Measurements from ENCODE around the gene S100A9. TPM values are rescaled to one million over a fixed set of nuclear protein-coding genes. Genes with fewer than 3 reads are reported as not detected.
"Not testable (repeated sequence)": the region's sequence is repeated elsewhere in the genome, so short reads cannot be mapped to it uniquely, and the experiment has no call there.

Gene S100A9
- total RNA-seq, 1 experiment from 2014 or later: 0.33 TPM

DNA sequence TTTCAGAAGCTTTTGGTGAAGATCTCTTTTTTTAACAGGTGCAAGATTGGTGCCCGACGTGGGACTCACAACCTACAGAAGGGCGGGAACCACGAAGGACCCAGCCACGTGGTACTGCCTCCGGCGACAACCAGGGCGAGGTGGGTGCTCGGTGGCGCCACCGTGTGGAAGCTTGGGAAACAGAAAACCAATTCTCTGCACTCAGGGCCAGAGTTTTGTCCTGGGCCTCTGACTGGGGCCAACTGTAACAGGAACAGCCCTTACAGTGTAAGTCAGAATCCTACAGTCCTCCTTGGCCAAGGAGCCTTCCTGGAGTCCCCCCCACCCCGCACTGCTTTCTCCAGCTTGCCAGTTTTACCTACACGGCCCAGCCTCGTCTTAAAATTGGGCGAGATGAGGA lies 47.1 kb downstream of the S100A9 start (continued):
- TF ChIP-seq PRRX2 (CRISPR knock-in tag; IDR thresholded peaks at IDR 0.05) (no peak), ETV6 (CRISPR knock-in tag; IDR thresholded peaks at IDR 0.05) (0 out of 2 replicates have a peak, but pooled peaks have one; percentile 50), OVOL2 (CRISPR knock-in tag; IDR thresholded peaks at IDR 0.05; ENCODE audit: borderline replicate concordance) (no peak), NFE2L1 (CRISPR knock-in tag; IDR thresholded peaks at IDR 0.05) (peak; percentile 97; the same call in 1 of the 2 replicates), FOXJ3 (CRISPR knock-in tag; IDR thresholded peaks at IDR 0.05; ENCODE audit: borderline replicate concordance) (0 out of 2 replicates have a peak, but pooled peaks have one; percentile 53), MYBL2 (CRISPR knock-in tag; IDR thresholded peaks at IDR 0.05) (peak; percentile 73; the same call in 1 of the 2 replicates), NR1H2 (CRISPR knock-in tag; IDR thresholded peaks at IDR 0.05) (no peak), FOXK1 (CRISPR knock-in tag; IDR thresholded peaks at IDR 0.05) (peak; percentile 79; the same call in 1 of the 2 replicates), CREM (CRISPR knock-in tag; IDR thresholded peaks at IDR 0.05) (peak; percentile 68; the same call in 1 of the 2 replicates), NFYB (CRISPR knock-in tag; conservative IDR thresholded peaks at IDR 0.05; ENCODE audit: low read depth) (0 out of 2 replicates have a peak, but pooled peaks have one; percentile 26)
- TF ChIP-seq, protein P1, sequence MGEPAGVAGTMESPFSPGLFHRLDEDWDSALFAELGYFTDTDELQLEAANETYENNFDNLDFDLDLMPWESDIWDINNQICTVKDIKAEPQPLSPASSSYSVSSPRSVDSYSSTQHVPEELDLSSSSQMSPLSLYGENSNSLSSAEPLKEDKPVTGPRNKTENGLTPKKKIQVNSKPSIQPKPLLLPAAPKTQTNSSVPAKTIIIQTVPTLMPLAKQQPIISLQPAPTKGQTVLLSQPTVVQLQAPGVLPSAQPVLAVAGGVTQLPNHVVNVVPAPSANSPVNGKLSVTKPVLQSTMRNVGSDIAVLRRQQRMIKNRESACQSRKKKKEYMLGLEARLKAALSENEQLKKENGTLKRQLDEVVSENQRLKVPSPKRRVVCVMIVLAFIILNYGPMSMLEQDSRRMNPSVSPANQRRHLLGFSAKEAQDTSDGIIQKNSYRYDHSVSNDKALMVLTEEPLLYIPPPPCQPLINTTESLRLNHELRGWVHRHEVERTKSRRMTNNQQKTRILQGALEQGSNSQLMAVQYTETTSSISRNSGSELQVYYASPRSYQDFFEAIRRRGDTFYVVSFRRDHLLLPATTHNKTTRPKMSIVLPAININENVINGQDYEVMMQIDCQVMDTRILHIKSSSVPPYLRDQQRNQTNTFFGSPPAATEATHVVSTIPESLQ (CRISPR knock-in tag; IDR thresholded peaks at IDR 0.05): no peak
- TF ChIP-seq, protein P2, sequence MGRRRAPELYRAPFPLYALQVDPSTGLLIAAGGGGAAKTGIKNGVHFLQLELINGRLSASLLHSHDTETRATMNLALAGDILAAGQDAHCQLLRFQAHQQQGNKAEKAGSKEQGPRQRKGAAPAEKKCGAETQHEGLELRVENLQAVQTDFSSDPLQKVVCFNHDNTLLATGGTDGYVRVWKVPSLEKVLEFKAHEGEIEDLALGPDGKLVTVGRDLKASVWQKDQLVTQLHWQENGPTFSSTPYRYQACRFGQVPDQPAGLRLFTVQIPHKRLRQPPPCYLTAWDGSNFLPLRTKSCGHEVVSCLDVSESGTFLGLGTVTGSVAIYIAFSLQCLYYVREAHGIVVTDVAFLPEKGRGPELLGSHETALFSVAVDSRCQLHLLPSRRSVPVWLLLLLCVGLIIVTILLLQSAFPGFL (CRISPR knock-in tag; IDR thresholded peaks at IDR 0.05; ENCODE audit: borderline replicate concordance): no peak
- TF ChIP-seq, protein P3, sequence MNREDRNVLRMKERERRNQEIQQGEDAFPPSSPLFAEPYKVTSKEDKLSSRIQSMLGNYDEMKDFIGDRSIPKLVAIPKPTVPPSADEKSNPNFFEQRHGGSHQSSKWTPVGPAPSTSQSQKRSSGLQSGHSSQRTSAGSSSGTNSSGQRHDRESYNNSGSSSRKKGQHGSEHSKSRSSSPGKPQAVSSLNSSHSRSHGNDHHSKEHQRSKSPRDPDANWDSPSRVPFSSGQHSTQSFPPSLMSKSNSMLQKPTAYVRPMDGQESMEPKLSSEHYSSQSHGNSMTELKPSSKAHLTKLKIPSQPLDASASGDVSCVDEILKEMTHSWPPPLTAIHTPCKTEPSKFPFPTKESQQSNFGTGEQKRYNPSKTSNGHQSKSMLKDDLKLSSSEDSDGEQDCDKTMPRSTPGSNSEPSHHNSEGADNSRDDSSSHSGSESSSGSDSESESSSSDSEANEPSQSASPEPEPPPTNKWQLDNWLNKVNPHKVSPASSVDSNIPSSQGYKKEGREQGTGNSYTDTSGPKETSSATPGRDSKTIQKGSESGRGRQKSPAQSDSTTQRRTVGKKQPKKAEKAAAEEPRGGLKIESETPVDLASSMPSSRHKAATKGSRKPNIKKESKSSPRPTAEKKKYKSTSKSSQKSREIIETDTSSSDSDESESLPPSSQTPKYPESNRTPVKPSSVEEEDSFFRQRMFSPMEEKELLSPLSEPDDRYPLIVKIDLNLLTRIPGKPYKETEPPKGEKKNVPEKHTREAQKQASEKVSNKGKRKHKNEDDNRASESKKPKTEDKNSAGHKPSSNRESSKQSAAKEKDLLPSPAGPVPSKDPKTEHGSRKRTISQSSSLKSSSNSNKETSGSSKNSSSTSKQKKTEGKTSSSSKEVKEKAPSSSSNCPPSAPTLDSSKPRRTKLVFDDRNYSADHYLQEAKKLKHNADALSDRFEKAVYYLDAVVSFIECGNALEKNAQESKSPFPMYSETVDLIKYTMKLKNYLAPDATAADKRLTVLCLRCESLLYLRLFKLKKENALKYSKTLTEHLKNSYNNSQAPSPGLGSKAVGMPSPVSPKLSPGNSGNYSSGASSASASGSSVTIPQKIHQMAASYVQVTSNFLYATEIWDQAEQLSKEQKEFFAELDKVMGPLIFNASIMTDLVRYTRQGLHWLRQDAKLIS (CRISPR knock-in tag; IDR thresholded peaks at IDR 0.05; ENCODE audit: borderline replicate concordance): 0 out of 2 replicates have a peak, but pooled peaks have one; percentile 45
- TF ChIP-seq, protein P4, sequence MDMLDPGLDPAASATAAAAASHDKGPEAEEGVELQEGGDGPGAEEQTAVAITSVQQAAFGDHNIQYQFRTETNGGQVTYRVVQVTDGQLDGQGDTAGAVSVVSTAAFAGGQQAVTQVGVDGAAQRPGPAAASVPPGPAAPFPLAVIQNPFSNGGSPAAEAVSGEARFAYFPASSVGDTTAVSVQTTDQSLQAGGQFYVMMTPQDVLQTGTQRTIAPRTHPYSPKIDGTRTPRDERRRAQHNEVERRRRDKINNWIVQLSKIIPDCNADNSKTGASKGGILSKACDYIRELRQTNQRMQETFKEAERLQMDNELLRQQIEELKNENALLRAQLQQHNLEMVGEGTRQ (CRISPR knock-in tag; IDR thresholded peaks at IDR 0.05): peak; percentile 77
- TF ChIP-seq, protein P5, sequence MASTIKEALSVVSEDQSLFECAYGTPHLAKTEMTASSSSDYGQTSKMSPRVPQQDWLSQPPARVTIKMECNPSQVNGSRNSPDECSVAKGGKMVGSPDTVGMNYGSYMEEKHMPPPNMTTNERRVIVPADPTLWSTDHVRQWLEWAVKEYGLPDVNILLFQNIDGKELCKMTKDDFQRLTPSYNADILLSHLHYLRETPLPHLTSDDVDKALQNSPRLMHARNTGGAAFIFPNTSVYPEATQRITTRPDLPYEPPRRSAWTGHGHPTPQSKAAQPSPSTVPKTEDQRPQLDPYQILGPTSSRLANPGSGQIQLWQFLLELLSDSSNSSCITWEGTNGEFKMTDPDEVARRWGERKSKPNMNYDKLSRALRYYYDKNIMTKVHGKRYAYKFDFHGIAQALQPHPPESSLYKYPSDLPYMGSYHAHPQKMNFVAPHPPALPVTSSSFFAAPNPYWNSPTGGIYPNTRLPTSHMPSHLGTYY (CRISPR knock-in tag; IDR thresholded peaks at IDR 0.05): no peak
- TF ChIP-seq, protein P6, sequence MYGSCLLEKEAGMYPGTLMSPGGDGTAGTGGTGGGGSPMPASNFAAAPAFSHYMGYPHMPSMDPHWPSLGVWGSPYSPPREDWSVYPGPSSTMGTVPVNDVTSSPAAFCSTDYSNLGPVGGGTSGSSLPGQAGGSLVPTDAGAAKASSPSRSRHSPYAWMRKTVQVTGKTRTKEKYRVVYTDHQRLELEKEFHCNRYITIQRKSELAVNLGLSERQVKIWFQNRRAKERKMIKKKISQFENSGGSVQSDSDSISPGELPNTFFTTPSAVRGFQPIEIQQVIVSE (CRISPR knock-in tag; IDR thresholded peaks at IDR 0.05; ENCODE audit: borderline replicate concordance): no peak
- TF ChIP-seq, protein P7, sequence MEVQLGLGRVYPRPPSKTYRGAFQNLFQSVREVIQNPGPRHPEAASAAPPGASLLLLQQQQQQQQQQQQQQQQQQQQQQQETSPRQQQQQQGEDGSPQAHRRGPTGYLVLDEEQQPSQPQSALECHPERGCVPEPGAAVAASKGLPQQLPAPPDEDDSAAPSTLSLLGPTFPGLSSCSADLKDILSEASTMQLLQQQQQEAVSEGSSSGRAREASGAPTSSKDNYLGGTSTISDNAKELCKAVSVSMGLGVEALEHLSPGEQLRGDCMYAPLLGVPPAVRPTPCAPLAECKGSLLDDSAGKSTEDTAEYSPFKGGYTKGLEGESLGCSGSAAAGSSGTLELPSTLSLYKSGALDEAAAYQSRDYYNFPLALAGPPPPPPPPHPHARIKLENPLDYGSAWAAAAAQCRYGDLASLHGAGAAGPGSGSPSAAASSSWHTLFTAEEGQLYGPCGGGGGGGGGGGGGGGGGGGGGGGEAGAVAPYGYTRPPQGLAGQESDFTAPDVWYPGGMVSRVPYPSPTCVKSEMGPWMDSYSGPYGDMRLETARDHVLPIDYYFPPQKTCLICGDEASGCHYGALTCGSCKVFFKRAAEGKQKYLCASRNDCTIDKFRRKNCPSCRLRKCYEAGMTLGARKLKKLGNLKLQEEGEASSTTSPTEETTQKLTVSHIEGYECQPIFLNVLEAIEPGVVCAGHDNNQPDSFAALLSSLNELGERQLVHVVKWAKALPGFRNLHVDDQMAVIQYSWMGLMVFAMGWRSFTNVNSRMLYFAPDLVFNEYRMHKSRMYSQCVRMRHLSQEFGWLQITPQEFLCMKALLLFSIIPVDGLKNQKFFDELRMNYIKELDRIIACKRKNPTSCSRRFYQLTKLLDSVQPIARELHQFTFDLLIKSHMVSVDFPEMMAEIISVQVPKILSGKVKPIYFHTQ (CRISPR knock-in tag; IDR thresholded peaks at IDR 0.05): no peak
- TF ChIP-seq, protein P8, sequence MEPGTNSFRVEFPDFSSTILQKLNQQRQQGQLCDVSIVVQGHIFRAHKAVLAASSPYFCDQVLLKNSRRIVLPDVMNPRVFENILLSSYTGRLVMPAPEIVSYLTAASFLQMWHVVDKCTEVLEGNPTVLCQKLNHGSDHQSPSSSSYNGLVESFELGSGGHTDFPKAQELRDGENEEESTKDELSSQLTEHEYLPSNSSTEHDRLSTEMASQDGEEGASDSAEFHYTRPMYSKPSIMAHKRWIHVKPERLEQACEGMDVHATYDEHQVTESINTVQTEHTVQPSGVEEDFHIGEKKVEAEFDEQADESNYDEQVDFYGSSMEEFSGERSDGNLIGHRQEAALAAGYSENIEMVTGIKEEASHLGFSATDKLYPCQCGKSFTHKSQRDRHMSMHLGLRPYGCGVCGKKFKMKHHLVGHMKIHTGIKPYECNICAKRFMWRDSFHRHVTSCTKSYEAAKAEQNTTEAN (CRISPR knock-in tag; IDR thresholded peaks at IDR 0.05): peak; percentile 82; the same call in 1 of the 2 replicates
- TF ChIP-seq, protein P9, sequence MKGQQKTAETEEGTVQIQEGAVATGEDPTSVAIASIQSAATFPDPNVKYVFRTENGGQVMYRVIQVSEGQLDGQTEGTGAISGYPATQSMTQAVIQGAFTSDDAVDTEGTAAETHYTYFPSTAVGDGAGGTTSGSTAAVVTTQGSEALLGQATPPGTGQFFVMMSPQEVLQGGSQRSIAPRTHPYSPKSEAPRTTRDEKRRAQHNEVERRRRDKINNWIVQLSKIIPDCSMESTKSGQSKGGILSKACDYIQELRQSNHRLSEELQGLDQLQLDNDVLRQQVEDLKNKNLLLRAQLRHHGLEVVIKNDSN (CRISPR knock-in tag; IDR thresholded peaks at IDR 0.05): peak; percentile 85

DNA sequence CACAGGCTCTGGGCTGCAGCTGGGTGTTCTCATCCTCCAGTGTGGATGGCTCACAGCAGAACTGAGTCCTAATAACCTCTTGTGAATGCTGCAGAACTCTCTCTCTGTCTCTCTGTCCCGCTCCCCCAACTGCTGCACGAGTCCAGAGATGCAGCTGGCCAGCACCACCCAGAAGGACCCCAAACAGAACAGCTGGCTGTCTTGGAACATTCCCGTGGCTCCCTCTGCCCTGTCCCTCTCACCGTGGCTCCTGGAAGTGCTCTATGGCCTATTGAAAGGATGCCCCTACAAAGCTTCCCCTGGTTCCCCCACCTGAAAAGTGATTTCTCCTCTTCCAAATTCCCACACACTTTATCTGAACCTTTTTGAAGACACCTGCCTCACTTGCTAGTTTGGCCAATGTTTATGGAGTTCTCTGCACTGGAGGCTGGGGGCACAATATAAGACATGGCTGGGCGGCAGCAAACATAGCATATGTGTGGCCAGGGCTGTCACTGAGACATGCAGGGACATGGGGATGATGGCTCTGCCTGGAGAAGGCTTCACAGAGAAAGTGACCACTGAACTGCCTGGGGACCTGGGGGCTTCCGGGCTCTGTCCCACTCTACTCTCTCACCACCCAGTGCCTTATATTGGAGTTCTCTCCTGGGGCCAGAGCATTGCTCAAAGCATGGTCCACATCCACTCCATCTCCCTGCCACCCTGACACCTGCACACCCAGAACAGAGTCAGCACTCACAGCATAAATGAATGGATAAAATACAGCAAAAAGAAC lies 48.4 kb downstream of the S100A9 start:
- peaks cover 18% of the 10 kb centered on the region for H3K4me1 Mint-ChIP-seq
- H3K36me3 Mint-ChIP-seq; H3K4me3 Mint-ChIP-seq; DNase-seq (ENCODE audit: low spot score); ATAC-seq; POLR2A ChIA-PET; H3K27ac Mint-ChIP-seq: not testable (repeated sequence)
- CTCF ChIA-PET: interaction anchor here (0.7 to 5.0 kb wide), 3 partner anchors 51 to 89 kb away, joined by 3 to 21 read pairs (median 13); no protein-coding TSS in a partner anchor
- peaks cover 48% of the 10 kb centered on the region for H3K27me3 Mint-ChIP-seq (ENCODE audit: low read depth)
- peaks cover 22% of the 10 kb centered on the region for H3K9me3 Mint-ChIP-seq
